AG09319 (cell line): ENCODE results near the gene FXR2.

Experiments
- DNase-seq: peaks from one replicate; pipeline ENCODE4 v3.0.0-alpha.2; 2010; ENCODE audit warnings: low read depth; ENCODE audit errors: extremely low read depth
- TF ChIP-seq, protein P1 (sequence below): IDR thresholded peaks from 2 replicates; pipeline ENCODE4 v1.5.1; 2011; ENCODE audit warnings: low read depth, mild to moderate bottlenecking, inconsistent platforms, low read length, moderate library complexity

The FXR2 gene

DNA sequence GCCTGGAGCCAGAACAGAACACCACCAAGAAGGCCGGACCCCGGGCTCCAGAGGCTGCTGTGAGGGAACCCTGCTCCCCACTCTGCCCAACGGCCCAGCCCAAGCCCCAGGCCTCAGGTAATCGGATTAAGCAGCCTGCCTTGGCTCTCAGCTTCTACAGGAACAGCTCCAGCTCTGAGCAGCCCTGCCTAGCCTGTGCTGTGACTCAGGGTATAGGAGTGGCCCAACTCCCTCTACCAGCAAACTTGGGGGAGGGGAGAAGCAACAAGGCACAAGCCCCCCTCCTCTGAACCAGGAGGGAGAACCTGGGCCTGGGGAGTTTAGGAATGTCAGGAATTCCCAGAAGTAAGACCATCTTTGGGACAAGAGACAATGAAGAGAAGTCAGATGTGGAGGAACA lies 24.0 kb downstream of the FXR2 start:
- TF ChIP-seq, protein P1, sequence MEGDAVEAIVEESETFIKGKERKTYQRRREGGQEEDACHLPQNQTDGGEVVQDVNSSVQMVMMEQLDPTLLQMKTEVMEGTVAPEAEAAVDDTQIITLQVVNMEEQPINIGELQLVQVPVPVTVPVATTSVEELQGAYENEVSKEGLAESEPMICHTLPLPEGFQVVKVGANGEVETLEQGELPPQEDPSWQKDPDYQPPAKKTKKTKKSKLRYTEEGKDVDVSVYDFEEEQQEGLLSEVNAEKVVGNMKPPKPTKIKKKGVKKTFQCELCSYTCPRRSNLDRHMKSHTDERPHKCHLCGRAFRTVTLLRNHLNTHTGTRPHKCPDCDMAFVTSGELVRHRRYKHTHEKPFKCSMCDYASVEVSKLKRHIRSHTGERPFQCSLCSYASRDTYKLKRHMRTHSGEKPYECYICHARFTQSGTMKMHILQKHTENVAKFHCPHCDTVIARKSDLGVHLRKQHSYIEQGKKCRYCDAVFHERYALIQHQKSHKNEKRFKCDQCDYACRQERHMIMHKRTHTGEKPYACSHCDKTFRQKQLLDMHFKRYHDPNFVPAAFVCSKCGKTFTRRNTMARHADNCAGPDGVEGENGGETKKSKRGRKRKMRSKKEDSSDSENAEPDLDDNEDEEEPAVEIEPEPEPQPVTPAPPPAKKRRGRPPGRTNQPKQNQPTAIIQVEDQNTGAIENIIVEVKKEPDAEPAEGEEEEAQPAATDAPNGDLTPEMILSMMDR: no peak
- no peak for DNase-seq

DNA sequence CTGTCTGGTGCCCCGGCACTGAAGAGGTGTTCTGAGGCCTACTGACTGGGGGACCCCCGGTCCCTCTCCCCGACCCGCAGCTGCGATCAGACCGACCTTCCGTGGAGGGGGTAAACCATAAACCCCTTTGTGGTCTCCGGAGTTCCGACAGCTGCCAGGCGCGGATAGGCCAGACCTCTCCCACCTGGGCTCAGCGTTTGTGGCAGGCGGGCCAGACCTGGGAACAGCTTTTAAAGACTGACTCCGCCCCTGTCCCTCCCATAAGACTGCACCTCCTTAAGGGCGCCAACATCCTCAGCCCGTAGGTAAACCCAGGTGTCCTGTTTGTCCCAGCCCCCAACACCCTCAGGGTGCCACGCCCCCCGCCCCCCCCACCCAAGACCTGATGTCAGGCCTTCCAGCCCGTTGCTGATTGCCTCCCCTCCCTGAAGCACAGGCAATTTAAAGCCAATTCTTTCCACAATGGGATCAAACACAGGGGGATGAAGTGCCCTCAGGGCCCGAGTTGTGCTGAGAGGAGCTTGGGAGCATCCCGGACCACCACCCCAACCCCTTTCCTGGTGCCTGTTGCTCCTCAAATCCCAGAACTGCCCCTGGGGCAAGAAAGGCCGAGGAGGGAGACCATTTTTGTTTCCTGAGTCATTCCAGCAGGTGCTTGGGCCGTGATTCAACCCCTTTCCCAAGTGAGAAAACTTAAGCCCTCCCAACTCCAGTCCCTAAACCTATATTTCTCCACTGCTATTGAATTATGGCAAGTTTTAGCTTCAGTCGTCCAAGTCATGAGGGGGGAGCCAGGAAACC lies 24.6 kb downstream of the FXR2 start, which contains the start of gene SOX15:
Gene SOX15 (minus strand): TSS at position 204 of the 801 bp plus-strand sequence. CDS start 418 bp downstream, outside the sequence.
- DNase-seq: no peak
- TF ChIP-seq, protein P1: no peak

DNA sequence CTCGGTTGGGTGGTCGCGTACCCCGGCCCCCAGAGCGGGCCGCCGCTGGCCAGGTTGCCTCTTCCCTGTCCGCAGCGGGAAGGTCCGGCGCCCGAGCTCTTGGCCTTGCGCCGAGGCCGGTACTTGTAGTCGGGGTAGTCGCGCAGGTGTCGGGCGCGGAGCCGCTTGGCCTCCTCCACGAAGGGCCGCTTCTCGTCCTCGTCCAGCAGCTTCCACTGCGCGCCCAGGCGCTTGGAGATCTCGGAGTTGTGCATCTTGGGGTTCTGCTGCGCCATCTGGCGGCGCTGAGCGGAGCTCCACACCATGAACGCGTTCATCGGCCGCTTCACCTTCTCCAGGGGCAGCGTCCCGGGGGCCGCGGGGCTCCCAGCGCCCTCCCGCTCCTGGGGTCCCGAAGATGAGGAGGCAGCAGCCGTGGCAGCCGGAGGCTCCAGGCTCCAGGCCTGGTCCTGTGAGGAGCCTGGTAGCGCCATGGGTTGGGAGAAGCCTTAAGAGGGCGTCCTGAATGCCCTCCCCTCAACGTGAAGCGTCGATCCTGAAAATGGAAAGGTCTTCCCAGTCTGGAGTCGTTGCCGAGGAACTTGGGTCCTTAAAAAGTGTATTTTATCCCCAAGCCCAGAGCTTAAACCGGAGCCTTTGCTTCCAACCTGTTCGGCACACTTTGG lies 25.4 kb downstream of the FXR2 start:
- DNase-seq: peak; percentile 65
- TF ChIP-seq, protein P1: peak; percentile 91

DNA sequence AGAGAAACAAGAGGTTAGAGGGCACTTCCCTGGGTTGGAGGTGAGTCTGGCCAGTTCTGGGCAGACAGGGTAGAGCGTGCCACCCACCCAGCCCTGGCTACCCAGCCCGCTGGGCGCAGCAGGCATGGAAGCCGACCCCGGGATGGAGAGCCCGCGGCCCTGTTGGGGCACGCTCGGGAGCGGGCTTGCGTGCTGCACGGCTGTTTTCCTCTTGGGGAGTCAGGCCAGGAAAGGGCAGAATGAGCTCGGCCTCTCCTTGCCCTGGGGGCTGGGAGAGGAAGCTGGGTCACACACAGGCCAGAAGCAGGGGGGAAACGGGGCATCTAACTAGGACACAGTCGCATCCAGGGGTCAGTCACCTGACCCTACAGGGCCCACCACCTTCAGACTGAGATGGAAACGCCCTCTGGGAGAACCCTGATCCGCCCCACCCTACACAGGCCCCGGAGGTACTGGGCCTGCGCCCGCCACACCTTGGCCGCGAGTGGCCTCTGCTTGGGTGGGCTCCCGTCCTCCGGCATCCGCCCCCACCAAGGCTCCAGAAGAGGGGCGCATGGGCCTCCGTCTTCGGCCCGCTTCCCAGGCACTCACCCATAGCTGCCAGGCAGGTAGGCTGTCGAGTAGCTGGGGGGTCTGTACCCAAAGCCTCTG lies 26.0 kb downstream of the FXR2 start:
- no peak for DNase-seq

DNA sequence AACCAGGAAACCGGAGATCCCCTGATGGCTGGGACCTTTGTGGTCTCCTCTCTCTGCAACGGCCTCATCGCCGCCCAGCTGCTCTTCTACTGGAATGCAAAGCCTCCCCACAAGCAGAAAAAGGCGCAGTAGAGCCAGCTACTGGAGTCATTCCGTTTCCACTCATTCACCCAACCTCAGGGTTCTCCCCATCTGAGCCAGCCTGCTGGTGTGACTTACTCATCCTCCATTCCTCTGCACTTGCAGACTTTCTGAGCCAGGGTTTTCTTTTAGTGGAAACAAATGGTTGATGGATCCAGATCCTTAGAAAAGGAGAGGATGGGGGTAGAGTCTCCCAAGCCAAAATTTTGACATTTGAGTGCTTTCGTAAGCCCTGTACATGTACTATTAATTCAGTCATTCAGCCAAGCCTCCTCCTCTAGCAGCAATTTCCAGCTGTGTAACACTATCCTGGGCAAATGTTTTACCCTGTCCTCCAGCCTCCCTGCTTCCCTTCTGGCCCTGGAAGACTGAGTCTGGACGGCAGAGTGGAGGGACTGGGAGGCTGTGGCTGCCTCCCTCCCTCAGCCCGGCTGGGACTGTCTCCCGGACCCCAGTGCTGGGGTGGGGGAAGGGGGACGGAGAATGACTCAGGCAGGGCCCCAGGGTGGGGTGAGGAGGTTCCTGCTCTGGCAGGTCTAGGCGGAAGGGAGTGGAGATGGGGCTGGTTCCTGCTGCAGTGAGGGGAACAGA lies 27.1 kb downstream of the FXR2 start:
- TF ChIP-seq, protein P1: no peak; the same call in 1 of the 2 replicates

More for the DNA sequence above, 26.0 kb downstream of the FXR2 start:
- TF ChIP-seq, protein P1: no peak

GRCh38 chr17:7586673-7587419 lies 27.9 kb downstream of the FXR2 start:
- TF ChIP-seq, protein P1: no peak; the same call in 1 of the 2 replicates
- no peak for DNase-seq

More for the DNA sequence above, 27.1 kb downstream of the FXR2 start:
- peak; percentile 75 for DNase-seq
